Endothelial cell of umbilical vein (primary cell): ENCODE results near the gene SLC25A30.

ENCODE experiments used
- EZH2 ChIP-seq: IDR thresholded peaks from 2 replicates; pipeline ENCODE4 v1.6.1; 2012; ENCODE audit warnings: borderline replicate concordance, low read depth, mild to moderate bottlenecking, moderate library complexity, low read length, inconsistent platforms; ENCODE audit not compliant: severe bottlenecking
- JUN ChIP-seq: IDR thresholded peaks from 2 replicates; pipeline ENCODE4 v1.6.1; 2011; ENCODE audit warnings: borderline replicate concordance, low read depth; ENCODE audit not compliant: insufficient read length, insufficient read depth
- MYC ChIP-seq: IDR thresholded peaks from one replicate; pipeline ENCODE4 v1.6.1; 2011; ENCODE audit warnings: mild to moderate bottlenecking, low read depth, low read length
- POLR2A ChIP-seq: IDR thresholded peaks from 2 replicates; pipeline ENCODE4 v1.6.1; 2012; ENCODE audit warnings: low read depth, mild to moderate bottlenecking, control low read depth, low read length
- POLR2AphosphoS5 ChIP-seq: IDR thresholded peaks from 2 replicates; pipeline ENCODE4 v1.6.1; 2012; ENCODE audit warnings: low read depth, mild to moderate bottlenecking, control low read depth, low read length, moderate library complexity; ENCODE audit not compliant: insufficient read depth
- TF ChIP-seq, protein P1 (sequence below), 2 donors: IDR thresholded peaks; 1 replicate in 1 of 2; 2 replicates in 1 of 2; pipeline ENCODE4 v1.5.1; 2011; ENCODE audit warnings: low read length in 2 of 2, mild to moderate bottlenecking in 2 of 2, moderate library complexity in 2 of 2, control low read depth in 1 of 2, inconsistent platforms in 1 of 2, low read depth in 1 of 2; ENCODE audit not compliant: insufficient read depth in 1 of 2; ENCODE audit errors: extremely low read depth in 1 of 2
- TF ChIP-seq, protein P2 (sequence below): IDR thresholded peaks from 2 replicates; pipeline ENCODE4 v1.6.1; 2011; ENCODE audit not compliant: insufficient read depth, insufficient read length

- TF ChIP-seq, protein P1, sequence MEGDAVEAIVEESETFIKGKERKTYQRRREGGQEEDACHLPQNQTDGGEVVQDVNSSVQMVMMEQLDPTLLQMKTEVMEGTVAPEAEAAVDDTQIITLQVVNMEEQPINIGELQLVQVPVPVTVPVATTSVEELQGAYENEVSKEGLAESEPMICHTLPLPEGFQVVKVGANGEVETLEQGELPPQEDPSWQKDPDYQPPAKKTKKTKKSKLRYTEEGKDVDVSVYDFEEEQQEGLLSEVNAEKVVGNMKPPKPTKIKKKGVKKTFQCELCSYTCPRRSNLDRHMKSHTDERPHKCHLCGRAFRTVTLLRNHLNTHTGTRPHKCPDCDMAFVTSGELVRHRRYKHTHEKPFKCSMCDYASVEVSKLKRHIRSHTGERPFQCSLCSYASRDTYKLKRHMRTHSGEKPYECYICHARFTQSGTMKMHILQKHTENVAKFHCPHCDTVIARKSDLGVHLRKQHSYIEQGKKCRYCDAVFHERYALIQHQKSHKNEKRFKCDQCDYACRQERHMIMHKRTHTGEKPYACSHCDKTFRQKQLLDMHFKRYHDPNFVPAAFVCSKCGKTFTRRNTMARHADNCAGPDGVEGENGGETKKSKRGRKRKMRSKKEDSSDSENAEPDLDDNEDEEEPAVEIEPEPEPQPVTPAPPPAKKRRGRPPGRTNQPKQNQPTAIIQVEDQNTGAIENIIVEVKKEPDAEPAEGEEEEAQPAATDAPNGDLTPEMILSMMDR (IDR thresholded peaks at IDR 0.05; ENCODE audit: extremely low read depth in 1 of 2, insufficient read depth in 1 of 2, low read depth in 1 of 2, low read length in 2 of 2) = no peak
- no peak for TF ChIP-seq POLR2AphosphoS5
- no peak for TF ChIP-seq POLR2A
- no peak for TF ChIP-seq JUN
- TF ChIP-seq, protein P2, sequence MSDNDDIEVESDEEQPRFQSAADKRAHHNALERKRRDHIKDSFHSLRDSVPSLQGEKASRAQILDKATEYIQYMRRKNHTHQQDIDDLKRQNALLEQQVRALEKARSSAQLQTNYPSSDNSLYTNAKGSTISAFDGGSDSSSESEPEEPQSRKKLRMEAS = no peak
- TF ChIP-seq EZH2 = no peak
- no peak for TF ChIP-seq MYC
These were observed 50.2 kb downstream of the SLC25A30 start for GRCh38 chr13:45368005-45368404.
